ENCODE results near the gene BMP6.

BMP6 gene

DNA sequence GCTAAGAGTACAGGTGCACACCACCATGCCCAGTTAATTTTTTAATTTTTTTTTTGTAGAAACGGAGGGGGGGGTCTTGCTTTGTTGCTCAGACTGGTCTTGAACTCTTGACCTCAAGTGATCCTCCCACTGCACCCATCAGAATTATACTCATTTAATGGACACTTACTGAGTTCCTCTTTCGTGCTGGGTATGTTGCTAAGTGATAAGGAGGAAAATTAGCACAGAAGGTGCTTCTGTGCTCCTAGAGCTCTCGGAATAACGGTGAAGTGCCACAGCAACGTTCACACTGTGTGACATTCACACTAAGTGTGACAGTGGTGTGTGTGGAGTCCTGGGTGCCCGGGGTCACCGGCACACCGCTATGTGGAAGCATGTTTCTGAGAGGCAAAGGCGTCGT lies 32.1 kb upstream of the BMP6 start:
- H3K4me1 ChIP-seq (ENCODE audit: low read length), result peaks cover 12% of the 10 kb centered on the region
- H3K9ac ChIP-seq (ENCODE audit: low read length), result no peak overlapping the region
- H3K4me3 ChIP-seq (ENCODE audit: low read length), result no peak overlapping the region
- TF ChIP-seq, protein P1, sequence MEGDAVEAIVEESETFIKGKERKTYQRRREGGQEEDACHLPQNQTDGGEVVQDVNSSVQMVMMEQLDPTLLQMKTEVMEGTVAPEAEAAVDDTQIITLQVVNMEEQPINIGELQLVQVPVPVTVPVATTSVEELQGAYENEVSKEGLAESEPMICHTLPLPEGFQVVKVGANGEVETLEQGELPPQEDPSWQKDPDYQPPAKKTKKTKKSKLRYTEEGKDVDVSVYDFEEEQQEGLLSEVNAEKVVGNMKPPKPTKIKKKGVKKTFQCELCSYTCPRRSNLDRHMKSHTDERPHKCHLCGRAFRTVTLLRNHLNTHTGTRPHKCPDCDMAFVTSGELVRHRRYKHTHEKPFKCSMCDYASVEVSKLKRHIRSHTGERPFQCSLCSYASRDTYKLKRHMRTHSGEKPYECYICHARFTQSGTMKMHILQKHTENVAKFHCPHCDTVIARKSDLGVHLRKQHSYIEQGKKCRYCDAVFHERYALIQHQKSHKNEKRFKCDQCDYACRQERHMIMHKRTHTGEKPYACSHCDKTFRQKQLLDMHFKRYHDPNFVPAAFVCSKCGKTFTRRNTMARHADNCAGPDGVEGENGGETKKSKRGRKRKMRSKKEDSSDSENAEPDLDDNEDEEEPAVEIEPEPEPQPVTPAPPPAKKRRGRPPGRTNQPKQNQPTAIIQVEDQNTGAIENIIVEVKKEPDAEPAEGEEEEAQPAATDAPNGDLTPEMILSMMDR (IDR thresholded peaks at IDR 0.05; ENCODE audit: low read depth, low read length), result no peak
- TF ChIP-seq EZH2phosphoT487 (IDR thresholded peaks at IDR 0.05; ENCODE audit: low read depth), result no peak
- no peaks in the 10 kb centered on the region for H3K9me3 ChIP-seq (ENCODE audit: insufficient read depth, low read length)
- no peak overlapping the region for H2AFZ ChIP-seq (ENCODE audit: low read depth, low read length)
- H3K27ac ChIP-seq (ENCODE audit: low read length), result no peak overlapping the region
- no peaks in the 10 kb centered on the region for H3K79me2 ChIP-seq (ENCODE audit: low read length)
- 0 out of 2 replicates have a peak, but pooled peaks cover 3% of the 10 kb centered on the region for H3K27me3 ChIP-seq (ENCODE audit: low read depth, low read length)
- no peaks in the 10 kb centered on the region for H4K20me1 ChIP-seq (ENCODE audit: insufficient read depth, low read length)
- H3K4me2 ChIP-seq (ENCODE audit: low read length), result no peak overlapping the region
- H3K36me3 ChIP-seq (replicated peaks; ENCODE audit: low read depth, low read length), result no peaks in the 10 kb centered on the region

DNA sequence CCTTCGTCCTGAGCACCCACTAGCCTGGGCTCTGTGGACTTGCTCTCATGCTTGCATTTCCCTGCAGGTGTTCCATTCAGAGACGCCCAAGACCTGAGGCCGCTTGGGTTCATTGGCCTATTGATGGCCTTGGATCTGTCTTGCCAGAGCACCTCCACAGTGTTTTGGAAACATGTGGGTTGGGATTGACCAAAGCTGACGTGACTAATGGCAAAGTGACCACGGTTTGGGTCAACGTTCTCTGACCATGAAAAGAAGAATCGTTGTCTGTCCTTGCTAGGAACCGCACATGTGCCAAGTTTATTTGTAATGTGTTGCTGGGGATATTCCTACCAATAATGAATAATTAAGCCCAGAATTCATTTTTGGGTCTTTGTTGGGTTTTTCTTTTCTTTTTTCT lies 29.8 kb upstream of the BMP6 start:
- no peak overlapping the region for H3K4me3 ChIP-seq (ENCODE audit: low read length)
- no peak overlapping the region for H2AFZ ChIP-seq (ENCODE audit: low read depth, low read length)
- H4K20me1 ChIP-seq (ENCODE audit: insufficient read depth, low read length), result no peaks in the 10 kb centered on the region
- no peak overlapping the region for H3K9ac ChIP-seq (ENCODE audit: low read length)
- no peak overlapping the region for H3K4me2 ChIP-seq (ENCODE audit: low read length)
- peaks cover 12% of the 10 kb centered on the region for H3K4me1 ChIP-seq (ENCODE audit: low read length)
- no peaks in the 10 kb centered on the region for H3K9me3 ChIP-seq (ENCODE audit: insufficient read depth, low read length)
- TF ChIP-seq EZH2phosphoT487 (IDR thresholded peaks at IDR 0.05; ENCODE audit: low read depth), result no peak
- TF ChIP-seq, protein P1 (IDR thresholded peaks at IDR 0.05; ENCODE audit: low read depth, low read length), result no peak
- no peaks in the 10 kb centered on the region for H3K36me3 ChIP-seq (replicated peaks; ENCODE audit: low read depth, low read length)
- H3K79me2 ChIP-seq (ENCODE audit: low read length), result no peaks in the 10 kb centered on the region
- no peak overlapping the region for H3K27ac ChIP-seq (ENCODE audit: low read length)
- H3K27me3 ChIP-seq (ENCODE audit: low read depth, low read length), result no peaks in the 10 kb centered on the region

DNA sequence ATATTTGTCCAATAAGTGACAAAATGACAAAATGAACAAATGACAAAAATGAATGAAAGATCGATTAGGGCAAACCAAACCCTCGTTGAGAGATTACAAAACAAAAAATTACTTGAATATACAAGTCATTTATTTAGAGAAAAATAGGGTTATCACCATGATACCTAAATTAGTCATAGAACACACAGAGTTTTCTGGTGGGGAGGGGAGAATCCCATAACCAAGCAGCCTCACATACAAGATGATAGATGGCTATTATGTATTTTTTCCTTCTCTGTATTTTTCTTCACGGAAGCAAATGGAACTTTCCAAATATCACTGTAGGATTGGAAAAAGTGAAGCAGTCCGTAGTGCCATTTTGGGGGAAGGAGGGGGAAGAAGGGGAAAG lies 28.5 kb upstream of the BMP6 start:
- Histone ChIP-seq H4K20me1 (ENCODE audit: insufficient read depth, low read length) (no peaks in the 10 kb centered on the region), H3K9ac (ENCODE audit: low read length) (no peak overlapping the region), H3K9me3 (ENCODE audit: insufficient read depth, low read length) (no peaks in the 10 kb centered on the region), H3K79me2 (ENCODE audit: low read length) (no peaks in the 10 kb centered on the region), H2AFZ (ENCODE audit: low read depth, low read length) (peak overlapping the region; percentile 81; the same call in 1 of the 2 replicates), H3K27me3 (ENCODE audit: low read depth, low read length) (no peaks in the 10 kb centered on the region), H3K4me1 (ENCODE audit: low read length) (peaks cover 12% of the 10 kb centered on the region), H3K4me3 (ENCODE audit: low read length) (peak overlapping the region; percentile 58; the same call in 1 of the 2 replicates), H3K27ac (ENCODE audit: low read length) (no peak overlapping the region), H3K4me2 (ENCODE audit: low read length) (peak overlapping the region; percentile 63), H3K36me3 (replicated peaks; ENCODE audit: low read depth, low read length) (no peaks in the 10 kb centered on the region)
- TF ChIP-seq, protein P1 (IDR thresholded peaks at IDR 0.05; ENCODE audit: low read depth, low read length), result no peak
- no peak for TF ChIP-seq EZH2phosphoT487 (IDR thresholded peaks at IDR 0.05; ENCODE audit: low read depth)

DNA sequence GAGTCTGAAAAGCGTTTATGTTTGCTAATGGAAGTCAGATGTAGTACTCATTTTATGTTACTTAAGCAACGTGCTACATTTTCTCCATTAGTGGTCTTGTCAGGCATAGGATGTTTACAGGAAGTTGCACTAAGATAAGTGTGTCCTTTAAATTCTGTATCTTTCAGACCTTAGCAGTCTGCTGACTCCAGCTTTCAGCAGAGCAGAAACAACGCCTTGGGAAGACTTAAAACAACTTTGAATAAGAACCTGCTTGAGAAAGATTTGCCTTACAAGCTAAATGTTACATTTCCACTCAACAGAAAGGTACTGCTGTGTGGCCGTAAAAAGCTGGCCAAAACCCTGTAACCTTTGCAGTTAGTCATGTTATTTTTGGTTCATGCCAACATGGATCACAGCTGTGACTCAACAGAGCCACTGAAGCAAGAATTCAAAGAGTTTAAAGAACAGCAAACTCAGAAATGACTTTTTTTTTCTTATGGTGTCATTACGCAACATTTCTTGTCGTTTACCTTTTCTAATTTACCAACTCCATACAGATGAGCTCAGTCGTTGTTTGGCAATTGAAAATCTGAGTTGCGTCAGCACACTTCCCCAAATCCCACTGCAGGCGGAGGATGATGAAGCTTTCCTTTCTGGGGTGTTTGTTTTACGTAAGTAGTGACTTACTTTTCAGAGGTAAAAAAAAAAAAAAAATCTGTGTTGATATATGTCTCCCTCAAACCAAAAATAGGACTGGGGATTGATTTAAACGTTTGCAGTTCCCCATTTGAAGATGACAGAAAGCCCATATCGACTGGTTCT lies 27.9 kb upstream of the BMP6 start:
- Histone ChIP-seq H3K4me2 (ENCODE audit: low read length) (peak overlapping the region; percentile 63), H3K36me3 (replicated peaks; ENCODE audit: low read depth, low read length) (no peaks in the 10 kb centered on the region), H3K27me3 (ENCODE audit: low read depth, low read length) (no peaks in the 10 kb centered on the region), H4K20me1 (ENCODE audit: insufficient read depth, low read length) (no peaks in the 10 kb centered on the region), H3K27ac (ENCODE audit: low read length) (no peak overlapping the region), H3K4me1 (ENCODE audit: low read length) (peaks cover 12% of the 10 kb centered on the region), H3K9ac (ENCODE audit: low read length) (no peak overlapping the region), H3K4me3 (ENCODE audit: low read length) (peak overlapping the region; percentile 58), H3K79me2 (ENCODE audit: low read length) (no peaks in the 10 kb centered on the region), H2AFZ (ENCODE audit: low read depth, low read length) (peak overlapping the region; percentile 81), H3K9me3 (ENCODE audit: insufficient read depth, low read length) (no peaks in the 10 kb centered on the region)
- TF ChIP-seq, protein P1 (IDR thresholded peaks at IDR 0.05; ENCODE audit: low read depth, low read length), result no peak
- TF ChIP-seq EZH2phosphoT487 (IDR thresholded peaks at IDR 0.05; ENCODE audit: low read depth), result no peak

Data from OCI-LY3 (cell line).